Measurements from ENCODE around the gene CRYGD. TPM values are rescaled to one million over a fixed set of nuclear protein-coding genes. Genes with fewer than 3 reads are reported as not detected.

Gene CRYGD
- total and polyA plus RNA-seq, 2 of the 13 experiments (the other 11 are each of a cell fraction or from before 2014, with no cell fraction given): not detected

DNA sequence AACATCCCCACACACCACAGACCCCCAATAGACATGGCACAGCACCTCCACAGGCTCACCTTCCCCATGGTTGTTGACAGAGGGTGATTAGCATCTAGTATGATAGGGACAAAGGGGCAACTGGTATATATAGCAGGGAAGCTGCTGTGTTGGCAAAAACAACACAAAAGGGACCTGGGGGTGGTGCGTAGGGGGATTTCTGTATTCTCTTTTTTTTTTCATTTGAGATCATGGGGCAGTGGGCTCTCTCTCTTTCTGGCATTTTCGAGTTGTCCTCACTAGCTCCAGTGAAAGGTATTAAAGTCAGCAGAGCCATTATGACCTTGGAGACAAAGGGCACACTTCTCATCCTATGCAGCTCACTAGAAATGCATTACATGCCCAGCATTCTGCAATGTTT lies 39.2 kb upstream of the CRYGD start, which contains the start of gene CRYGA:
CRYGA (minus strand) TSS at position 101 of the 400 bp plus-strand sequence; CDS start at position 68, 33 bp downstream.
- H3K79me2 ChIP-seq (ENCODE audit: insufficient read depth, low read length): no peaks in the 10 kb centered on the region
- ATAC-seq: no peak
- no peaks in the 10 kb centered on the region for H4K20me1 ChIP-seq (ENCODE audit: insufficient read depth, low read length)
- H3K36me3 ChIP-seq (replicated peaks in 1 of 2; ENCODE audit: control insufficient read depth in 1 of 2, insufficient read depth in 2 of 2, low read length in 2 of 2): no peaks in the 10 kb centered on the region
- BruUV-seq (replicated peaks): no TSS peak
- intact Hi-C loops (cut with micrococcal nuclease; ENCODE audit: unreplicated experiment): no loop called here
- ChIA-PET POLR2A (no interaction called here), CTCF (ENCODE audit: low intra/inter-chr PET ratio, low total read pairs) (no interaction called here)
- no peaks in the 10 kb centered on the region for H3K4me1 ChIP-seq (ENCODE audit: insufficient read depth, low read length)
- no peak within 1 kb of the TSS for H3K9ac ChIP-seq (ENCODE audit: insufficient read depth, low read depth, low read length)
- no peaks in the 10 kb centered on the region for H3K27me3 ChIP-seq (ENCODE audit: control insufficient read depth in 1 of 2, insufficient read depth in 2 of 2, low read length in 2 of 2)
- H3K27ac ChIP-seq (ENCODE audit: extremely low read length, insufficient read depth, low read length): no peak within 1 kb of the TSS
- H2AFZ ChIP-seq (ENCODE audit: low read length): no peak within 1 kb of the TSS
- no peak for FAIRE-seq
- 18% methylated on average over 2 of the region's 2 CpGs for WGBS (ENCODE audit: low lambda C conversion rate)
- H3K4me2 ChIP-seq (ENCODE audit: low read depth, low read length): no peak within 1 kb of the TSS
- no peaks in the 10 kb centered on the region for H3K9me3 ChIP-seq (ENCODE audit: low read length)
- no peak for DNase-seq (ENCODE audit: low spot score)
- in situ Hi-C loops (cut with HindIII; ENCODE audit: extremely low pct_ligation_motif_present, low pct_unique_long_range_greater_than_20kb): no loop called here
- H3K4me3 ChIP-seq (replicated peaks in 1 of 3; ENCODE audit: insufficient read depth in 1 of 3, low read depth in 2 of 3, low read length in 3 of 3): no peak within 1 kb of the TSS
- no peak for TF ChIP-seq CBX2 (IDR thresholded peaks at IDR 0.05; ENCODE audit: low read depth, low read length)
- no peak for TF ChIP-seq CBX2 (CRISPR knock-in tag; IDR thresholded peaks at IDR 0.05; ENCODE audit: low read depth)
- TF ChIP-seq JUNB (CRISPR knock-in tag; IDR thresholded peaks at IDR 0.05; ENCODE audit: borderline replicate concordance): no peak
- TF ChIP-seq XRCC5 (optimal IDR thresholded peaks at IDR 0.05; ENCODE audit: low read length): no peak
- TF ChIP-seq, protein P1, sequence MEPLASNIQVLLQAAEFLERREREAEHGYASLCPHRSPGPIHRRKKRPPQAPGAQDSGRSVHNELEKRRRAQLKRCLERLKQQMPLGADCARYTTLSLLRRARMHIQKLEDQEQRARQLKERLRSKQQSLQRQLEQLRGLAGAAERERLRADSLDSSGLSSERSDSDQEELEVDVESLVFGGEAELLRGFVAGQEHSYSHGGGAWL (CRISPR knock-in tag; IDR thresholded peaks at IDR 0.05): no peak
- TF ChIP-seq ZNF746 (CRISPR knock-in tag; IDR thresholded peaks at IDR 0.05): no peak
- TF ChIP-seq, protein P2, sequence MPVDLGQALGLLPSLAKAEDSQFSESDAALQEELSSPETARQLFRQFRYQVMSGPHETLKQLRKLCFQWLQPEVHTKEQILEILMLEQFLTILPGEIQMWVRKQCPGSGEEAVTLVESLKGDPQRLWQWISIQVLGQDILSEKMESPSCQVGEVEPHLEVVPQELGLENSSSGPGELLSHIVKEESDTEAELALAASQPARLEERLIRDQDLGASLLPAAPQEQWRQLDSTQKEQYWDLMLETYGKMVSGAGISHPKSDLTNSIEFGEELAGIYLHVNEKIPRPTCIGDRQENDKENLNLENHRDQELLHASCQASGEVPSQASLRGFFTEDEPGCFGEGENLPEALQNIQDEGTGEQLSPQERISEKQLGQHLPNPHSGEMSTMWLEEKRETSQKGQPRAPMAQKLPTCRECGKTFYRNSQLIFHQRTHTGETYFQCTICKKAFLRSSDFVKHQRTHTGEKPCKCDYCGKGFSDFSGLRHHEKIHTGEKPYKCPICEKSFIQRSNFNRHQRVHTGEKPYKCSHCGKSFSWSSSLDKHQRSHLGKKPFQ (CRISPR knock-in tag; IDR thresholded peaks at IDR 0.05; ENCODE audit: insufficient replicate concordance): no peak
- no peak for TF ChIP-seq CHCHD3 (CRISPR knock-in tag; IDR thresholded peaks at IDR 0.05)

Measured in HepG2 (cell line).